HEK293T (cell line): Measurements from ENCODE around the gene LMCD1.

ENCODE experiments used
- CTBP1 ChIP-seq: fragments of 450-650 bp; IDR thresholded peaks from 2 replicates; pipeline ENCODE4 v1.6.1; 2016; ENCODE audit warnings: borderline replicate concordance
- ELF4 ChIP-seq: fragments of 450-650 bp; IDR thresholded peaks from 2 replicates; pipeline ENCODE4 v1.6.1; 2017; ENCODE audit warnings: antibody characterized with exemption
- FOXA1 ChIP-seq: fragments of 450-650 bp; IDR thresholded peaks from 2 replicates; pipeline ENCODE4 v1.6.1; 2016; ENCODE audit warnings: mild to moderate bottlenecking
- FOXM1 ChIP-seq: fragments of 450-650 bp; IDR thresholded peaks from 2 replicates; pipeline ENCODE4 v1.6.1; 2017; ENCODE audit warnings: mild to moderate bottlenecking, borderline replicate concordance
- L3MBTL2 ChIP-seq: fragments of 450-650 bp; conservative IDR thresholded peaks from 2 replicates; pipeline ENCODE4 v1.6.1; 2016; ENCODE audit warnings: mild to moderate bottlenecking
- LEF1 ChIP-seq: fragments of 450-650 bp; IDR thresholded peaks from 2 replicates; pipeline ENCODE4 v1.6.1; 2017; ENCODE audit warnings: mild to moderate bottlenecking, borderline replicate concordance
- SP1 ChIP-seq: fragments of 450-650 bp; IDR thresholded peaks from 2 replicates; pipeline ENCODE4 v1.6.1; 2017
- ZNF384 ChIP-seq: fragments of 450-650 bp; IDR thresholded peaks from 2 replicates; pipeline ENCODE4 v1.6.1; 2016
- TF ChIP-seq, protein P1 (sequence below): fragments of 450-650 bp; IDR thresholded peaks from 2 replicates; pipeline ENCODE4 v1.6.1; 2016

- no peak for TF ChIP-seq SP1
- TF ChIP-seq FOXM1: no peak
- TF ChIP-seq, protein P1, sequence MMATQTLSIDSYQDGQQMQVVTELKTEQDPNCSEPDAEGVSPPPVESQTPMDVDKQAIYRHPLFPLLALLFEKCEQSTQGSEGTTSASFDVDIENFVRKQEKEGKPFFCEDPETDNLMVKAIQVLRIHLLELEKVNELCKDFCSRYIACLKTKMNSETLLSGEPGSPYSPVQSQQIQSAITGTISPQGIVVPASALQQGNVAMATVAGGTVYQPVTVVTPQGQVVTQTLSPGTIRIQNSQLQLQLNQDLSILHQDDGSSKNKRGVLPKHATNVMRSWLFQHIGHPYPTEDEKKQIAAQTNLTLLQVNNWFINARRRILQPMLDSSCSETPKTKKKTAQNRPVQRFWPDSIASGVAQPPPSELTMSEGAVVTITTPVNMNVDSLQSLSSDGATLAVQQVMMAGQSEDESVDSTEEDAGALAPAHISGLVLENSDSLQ: no peak
- TF ChIP-seq LEF1: no peak
- TF ChIP-seq FOXA1: no peak
- TF ChIP-seq ELF4: no peak
- no peak for TF ChIP-seq L3MBTL2
- TF ChIP-seq CTBP1: no peak
- no peak for TF ChIP-seq ZNF384
Measured at GRCh38 chr3:8473029-8473428, 28.6 kb upstream of the LMCD1 start.
